GM19351 (cell line): ENCODE measurements around the gene HLA-DQA2.
"Not testable (repeated sequence)": the region's sequence is repeated elsewhere in the genome, so short reads cannot be mapped to it uniquely, and the experiment has no call there.

Source experiments
- ATAC-seq: cut with Tn5 transposase; IDR thresholded peaks from one replicate; pipeline ENCODE4 v1.9.1; 2021; ENCODE audit warnings: mild to moderate bottlenecking, moderate library complexity; ENCODE audit not compliant: unreplicated experiment

Gene HLA-DQA2

DNA sequence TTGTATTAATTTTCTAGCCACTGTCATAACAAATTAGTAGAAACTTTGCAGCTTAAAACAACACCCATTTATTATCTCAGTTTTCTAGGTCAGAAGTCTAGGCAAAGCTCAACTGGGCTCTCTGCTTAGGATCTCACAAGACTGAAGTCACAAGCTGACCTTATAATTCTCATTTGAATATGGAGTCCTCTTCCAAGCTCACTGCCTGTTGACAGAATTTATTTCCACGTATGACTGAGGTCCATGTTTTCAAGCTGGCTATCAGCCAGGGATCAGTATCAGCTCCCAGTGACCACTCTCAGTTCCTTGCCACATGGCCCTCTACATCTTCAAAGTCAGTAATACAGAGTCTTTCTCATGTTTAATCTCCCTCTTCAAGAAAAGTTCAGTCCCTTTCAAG lies 33.9 kb downstream of the HLA-DQA2 start:
- no peak for ATAC-seq

DNA sequence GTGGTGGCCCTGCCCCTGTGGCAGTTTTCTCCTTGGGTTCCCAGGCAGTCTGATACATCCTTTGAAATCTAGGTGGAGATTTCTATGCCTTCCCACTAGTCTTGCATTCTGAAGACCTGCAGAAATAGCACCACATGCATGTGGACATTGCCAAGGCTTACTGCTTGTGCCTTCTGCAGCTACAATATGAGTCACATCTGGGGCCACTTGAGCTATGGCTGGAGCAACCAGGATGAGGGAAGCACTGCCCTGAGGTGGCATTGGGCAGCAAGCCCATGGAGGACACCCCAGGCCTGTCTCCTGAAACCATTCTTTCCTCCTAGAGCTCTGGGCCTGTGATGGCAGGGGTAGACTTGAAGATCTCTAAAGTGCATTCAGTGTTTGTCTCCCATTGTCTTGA lies 37.8 kb downstream of the HLA-DQA2 start:
- no peak for ATAC-seq

DNA sequence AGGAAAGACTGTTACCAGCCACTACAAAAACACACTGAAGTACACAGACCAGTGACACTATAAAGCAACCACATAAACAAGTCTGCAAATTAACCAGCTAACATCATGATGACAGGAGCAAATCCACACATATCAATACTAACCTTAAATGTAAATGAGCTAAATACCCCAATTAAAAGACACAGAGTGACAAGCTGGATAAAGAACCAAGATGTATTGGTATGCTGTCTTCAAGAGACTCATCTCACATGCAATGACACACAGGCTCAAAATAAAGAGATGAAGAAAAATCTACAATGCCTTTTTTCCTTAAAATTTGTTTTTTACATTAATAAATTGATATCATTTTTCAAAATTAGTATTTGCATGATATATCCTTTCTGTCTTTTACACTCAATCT lies 41.7 kb downstream of the HLA-DQA2 start:
- ATAC-seq: not testable (repeated sequence)

DNA sequence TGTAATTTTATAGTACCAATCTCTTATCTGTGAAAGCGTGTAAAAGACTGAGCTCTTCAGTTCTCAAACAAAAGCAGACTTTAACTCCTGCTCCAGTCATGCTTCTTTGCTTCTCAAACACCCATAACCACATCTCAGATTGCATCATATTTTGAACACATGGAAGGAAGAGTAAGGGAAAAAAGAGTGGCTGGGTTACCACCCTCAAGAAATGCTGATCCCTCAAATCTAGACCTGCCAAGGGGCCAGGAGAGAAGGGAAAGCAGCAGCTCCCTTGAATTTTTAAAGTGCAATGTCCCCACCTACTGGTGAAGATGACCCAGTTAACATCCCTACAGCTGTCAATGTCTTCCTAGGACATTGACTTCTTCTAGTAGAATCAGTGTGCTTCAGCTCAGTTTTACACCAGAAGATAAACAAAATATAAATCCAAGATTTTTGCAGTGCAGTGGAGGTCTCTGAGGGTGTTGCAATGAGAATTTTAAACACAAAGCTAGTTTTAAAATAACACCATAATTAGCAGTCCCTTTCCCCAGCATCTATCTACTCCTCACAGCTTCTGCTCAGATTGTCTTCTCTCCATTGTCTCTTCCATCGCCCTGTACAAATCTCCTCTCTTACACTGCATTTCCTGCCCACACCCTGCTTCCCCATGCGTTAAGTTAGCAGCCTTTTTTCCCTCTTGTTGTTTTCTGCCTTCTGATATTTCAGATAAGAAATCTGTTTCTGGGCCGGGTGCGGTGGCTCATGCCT lies 44.8 kb downstream of the HLA-DQA2 start:
- no peak for ATAC-seq

DNA sequence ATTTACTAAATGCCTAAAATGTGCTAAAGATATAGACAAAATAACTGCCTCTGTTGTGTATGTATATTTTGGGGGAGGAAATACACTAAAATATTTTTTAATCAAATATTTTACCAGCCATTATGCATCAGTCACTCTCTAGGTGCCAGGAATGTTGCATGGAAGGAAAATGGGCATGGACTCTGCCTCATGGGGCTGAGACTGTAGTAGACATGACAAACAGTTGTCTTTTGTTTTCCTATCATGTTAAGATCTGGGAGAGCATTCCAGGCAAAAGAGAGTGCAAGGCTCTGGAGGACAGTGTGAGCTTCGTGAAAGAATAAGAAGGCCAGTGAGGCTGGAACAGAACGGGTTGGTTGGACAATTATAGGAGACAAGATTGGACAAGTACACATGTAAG lies 49.1 kb downstream of the HLA-DQA2 start:
- no peak for ATAC-seq

DNA sequence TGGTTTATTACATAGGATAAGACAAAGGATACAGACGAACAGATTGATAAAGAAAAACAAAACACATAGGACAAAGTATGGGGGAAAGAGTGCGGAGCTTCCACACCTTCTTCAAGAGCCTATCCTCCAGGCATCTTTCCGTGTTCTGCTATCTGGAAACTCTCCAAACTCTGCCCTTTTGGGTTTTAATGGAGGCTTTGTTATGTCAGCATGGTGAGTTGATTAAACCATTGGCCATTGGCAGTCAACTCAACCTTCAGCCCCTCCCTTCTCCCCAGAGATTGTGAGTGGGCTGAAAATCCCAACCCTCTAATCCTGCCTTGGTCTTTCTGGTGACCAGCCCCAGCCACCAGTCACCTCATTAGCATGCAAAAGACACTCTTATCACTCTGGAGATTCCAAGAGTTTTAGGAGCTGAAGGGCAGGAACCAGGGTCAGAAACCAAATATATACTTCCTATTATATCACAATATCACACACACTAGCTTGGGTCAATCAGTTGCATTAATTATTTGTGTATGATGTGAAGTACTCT lies 51.8 kb downstream of the HLA-DQA2 start:
- ATAC-seq: no peak

DNA sequence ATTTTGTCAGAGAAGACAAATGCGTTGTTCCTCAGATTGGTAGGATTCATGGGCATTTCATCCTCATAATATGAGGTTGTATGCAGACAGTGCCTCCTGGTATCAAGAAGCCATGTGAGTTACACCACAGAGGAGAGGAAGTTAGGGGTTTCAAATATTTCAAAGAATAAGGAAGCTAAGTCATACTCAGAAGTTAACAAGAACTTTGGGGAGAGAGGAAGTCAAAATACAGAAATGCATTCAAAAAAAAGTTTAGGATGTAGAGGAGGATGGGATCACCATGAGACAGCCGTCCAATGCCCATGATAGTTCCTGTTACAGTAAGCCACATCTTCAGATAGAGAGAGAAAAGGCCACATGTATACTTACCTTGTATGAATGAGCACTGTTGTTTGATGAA lies 53.3 kb downstream of the HLA-DQA2 start:
- no peak for ATAC-seq
